ENCODE results near the gene NLRX1.
"Not testable (repeated sequence)": the region's sequence is repeated elsewhere in the genome, so short reads cannot be mapped to it uniquely, and the experiment has no call there.

Gene NLRX1

DNA sequence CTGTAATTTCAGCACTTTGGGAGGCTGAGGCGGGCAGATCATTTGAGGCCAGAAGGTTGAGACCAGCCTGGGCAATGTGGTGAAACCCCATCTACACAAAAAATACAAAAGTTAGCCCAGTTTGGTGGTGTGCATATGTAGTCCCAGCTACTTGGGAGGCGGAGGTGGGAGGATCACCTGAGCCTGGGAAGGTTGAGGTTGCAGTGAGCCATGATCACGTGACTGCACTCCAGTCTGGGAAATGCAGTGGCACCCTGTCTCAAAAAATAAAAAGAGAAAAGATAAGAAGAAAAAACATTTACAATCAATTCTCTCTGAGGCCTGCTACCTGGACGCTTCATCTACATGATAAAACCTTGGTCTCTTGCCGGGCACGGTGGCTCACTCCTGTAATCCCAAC is 30.4 kb downstream of the NLRX1 start:
- intact Hi-C loops (cut with micrococcal nuclease), result loop anchor here (5.0 kb wide), 1 partner anchor 52 kb away; the partner anchor contains the start of gene ABCG4
- no peaks in the 10 kb centered on the region for H3K27me3 Mint-ChIP-seq
- no peaks in the 10 kb centered on the region for H3K36me3 Mint-ChIP-seq (ENCODE audit: low read depth)
- no peaks in the 10 kb centered on the region for H3K9me3 Mint-ChIP-seq
- no peak overlapping the region for H3K27ac Mint-ChIP-seq
- H3K4me3 Mint-ChIP-seq, result no peak overlapping the region
- H3K4me1 Mint-ChIP-seq (ENCODE audit: low read depth), result peaks cover 33% of the 10 kb centered on the region

- H3K27me3 Mint-ChIP-seq; intact Hi-C loops (cut with micrococcal nuclease); H3K36me3 Mint-ChIP-seq (ENCODE audit: low read depth); H3K9me3 Mint-ChIP-seq; H3K4me3 Mint-ChIP-seq: not testable (repeated sequence)
- Mint-ChIP-seq H3K4me1 (ENCODE audit: low read depth) (peaks cover 36% of the 10 kb centered on the region), H3K27ac (peak overlapping the region; percentile 63)
These were observed 32.7 kb downstream of the NLRX1 start for GRCh38 chr11:119201236-119201635.

DNA sequence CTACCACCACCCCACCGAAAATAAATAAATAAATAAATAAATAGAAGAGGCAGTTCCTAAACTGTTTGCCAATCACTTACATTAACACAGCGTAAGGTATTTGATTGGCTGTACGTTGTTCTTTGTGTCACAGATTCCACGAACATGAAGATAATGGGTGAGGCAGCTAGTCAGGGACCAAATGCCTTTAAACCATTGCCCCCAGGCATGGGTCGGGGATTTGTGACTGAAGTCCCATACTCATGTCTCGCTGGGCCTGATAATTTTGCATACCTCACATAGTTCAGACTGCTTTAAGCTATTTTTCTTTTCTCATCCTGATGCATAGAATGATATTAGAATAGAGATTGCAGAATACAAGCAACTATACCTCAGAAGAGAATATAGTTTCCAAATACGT is 34.0 kb downstream of the NLRX1 start:
- peaks cover 26% of the 10 kb centered on the region for H3K4me1 Mint-ChIP-seq (ENCODE audit: low read depth)
- H3K9me3 Mint-ChIP-seq, result no peaks in the 10 kb centered on the region
- H3K36me3 Mint-ChIP-seq (ENCODE audit: low read depth), result peaks cover 15% of the 10 kb centered on the region
- no peaks in the 10 kb centered on the region for H3K27me3 Mint-ChIP-seq
- H3K27ac Mint-ChIP-seq, result no peak overlapping the region
- intact Hi-C loops (cut with micrococcal nuclease), result no loop called here
- H3K4me3 Mint-ChIP-seq, result no peak overlapping the region

DNA sequence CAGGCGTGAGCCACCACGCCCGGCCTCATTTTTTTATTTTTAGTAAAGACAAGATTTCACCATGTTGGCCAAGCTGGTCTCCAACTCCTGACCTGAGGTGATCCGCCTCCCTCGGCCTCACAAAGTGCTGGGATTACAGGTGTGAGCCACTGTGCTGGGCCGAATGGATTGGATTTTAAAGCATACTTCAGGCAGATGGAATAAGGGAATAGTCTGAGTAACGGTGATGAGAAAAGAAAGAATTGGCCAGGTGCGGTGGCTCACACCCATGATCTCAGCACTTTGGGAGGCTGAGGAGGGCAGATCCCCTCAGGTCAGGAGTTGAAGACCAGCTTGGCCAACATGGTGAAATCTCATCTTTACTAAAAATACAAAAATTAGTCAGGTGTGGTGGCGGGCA is 35.5 kb downstream of the NLRX1 start:
- peaks cover 18% of the 10 kb centered on the region for H3K36me3 Mint-ChIP-seq (ENCODE audit: low read depth)
- no peaks in the 10 kb centered on the region for H3K27me3 Mint-ChIP-seq
- no peak overlapping the region for H3K4me3 Mint-ChIP-seq
- intact Hi-C loops (cut with micrococcal nuclease), result no loop called here
- no peaks in the 10 kb centered on the region for H3K9me3 Mint-ChIP-seq
- peaks cover 30% of the 10 kb centered on the region for H3K4me1 Mint-ChIP-seq (ENCODE audit: low read depth)
- peak overlapping the region; percentile 61 for H3K27ac Mint-ChIP-seq

DNA sequence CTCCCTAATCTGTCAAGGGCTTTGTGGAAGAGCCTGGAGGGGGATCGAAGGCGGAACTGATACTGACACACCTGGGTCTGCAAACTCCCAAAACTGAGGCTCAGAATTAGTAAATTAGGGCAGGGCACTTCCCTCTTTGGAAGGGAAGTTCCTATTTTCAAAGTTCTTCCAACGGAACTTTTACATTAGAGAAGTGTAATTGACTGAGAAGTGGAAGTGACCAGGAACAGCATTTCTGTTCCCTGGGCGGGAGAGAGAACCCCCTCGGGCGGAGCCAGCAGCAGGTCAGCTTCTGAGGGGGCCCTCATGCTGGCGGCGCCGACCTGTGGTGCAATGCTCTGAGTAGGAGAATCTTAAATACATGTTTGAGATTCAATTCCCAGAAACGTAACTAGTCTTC is 36.6 kb downstream of the NLRX1 start:
- Mint-ChIP-seq H3K27me3 (no peaks in the 10 kb centered on the region), H3K4me3 (peak overlapping the region; percentile 91), H3K36me3 (ENCODE audit: low read depth) (peaks cover 21% of the 10 kb centered on the region), H3K27ac (peak overlapping the region; percentile 94), H3K9me3 (no peaks in the 10 kb centered on the region), H3K4me1 (ENCODE audit: low read depth) (peaks cover 40% of the 10 kb centered on the region)
- intact Hi-C loops (cut with micrococcal nuclease), result loop anchor here (5.0 kb wide), 1 partner anchor 98 kb away; the partner anchor contains the start of gene C2CD2L

- intact Hi-C loops (cut with micrococcal nuclease), result loop anchor here (5.0 kb wide), 1 partner anchor 99 kb away; the partner anchor contains the start of gene C2CD2L
- Mint-ChIP-seq H3K4me3 (peak within 1 kb of the TSS; percentile 91), H3K36me3 (ENCODE audit: low read depth) (peaks cover 21% of the 10 kb centered on the region), H3K4me1 (ENCODE audit: low read depth) (peaks cover 45% of the 10 kb centered on the region), H3K27me3 (no peaks in the 10 kb centered on the region), H3K27ac (peak within 1 kb of the TSS; percentile 94), H3K9me3 (no peaks in the 10 kb centered on the region)
These were observed 37.3 kb downstream of the NLRX1 start, which contains the start of gene CBL for GRCh38 chr11:119205574-119206510. TSS of gene CBL (plus strand) at chr11:119206339. CDS start at chr11:119206418, 79 bp downstream.

GRCh38 chr11:119206511-119207414 is 38.2 kb downstream of the NLRX1 start:
- H3K9me3 Mint-ChIP-seq, result no peaks in the 10 kb centered on the region
- H3K27me3 Mint-ChIP-seq, result no peaks in the 10 kb centered on the region
- intact Hi-C loops (cut with micrococcal nuclease), result loop anchor here (5.0 kb wide), 1 partner anchor 99 kb away; the partner anchor contains the start of gene C2CD2L
- peaks cover 21% of the 10 kb centered on the region for H3K36me3 Mint-ChIP-seq (ENCODE audit: low read depth)
- peak overlapping the region; percentile 91 for H3K4me3 Mint-ChIP-seq
- H3K4me1 Mint-ChIP-seq (ENCODE audit: low read depth), result peaks cover 45% of the 10 kb centered on the region
- peak overlapping the region; percentile 94 for H3K27ac Mint-ChIP-seq

DNA sequence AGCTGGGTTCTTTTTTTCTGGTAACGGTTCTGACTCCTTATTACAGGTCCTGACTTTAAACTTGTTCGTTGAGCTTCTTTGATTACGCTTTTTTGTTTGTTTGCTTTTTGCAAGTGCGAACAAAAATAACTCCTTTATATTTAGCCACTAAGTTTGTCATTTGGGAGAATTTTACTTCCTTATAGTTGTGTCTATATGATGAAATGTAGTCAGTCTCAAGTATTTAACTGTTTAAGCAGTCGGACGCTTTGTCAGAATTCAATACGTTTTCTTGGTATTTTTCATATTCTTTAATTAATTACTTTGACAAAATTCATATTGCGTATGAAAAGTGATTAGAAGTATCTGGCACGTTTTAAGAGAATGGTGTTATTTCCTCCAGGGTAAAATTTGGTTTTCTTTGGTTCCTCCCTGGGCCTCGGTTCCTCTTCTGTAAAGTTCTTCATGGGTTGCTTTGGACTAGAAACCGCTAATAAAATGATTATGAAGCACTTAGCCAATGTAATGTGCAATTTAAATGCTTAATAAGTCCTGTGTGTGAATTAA is 39.0 kb downstream of the NLRX1 start:
- Mint-ChIP-seq H3K9me3 (no peaks in the 10 kb centered on the region), H3K4me1 (ENCODE audit: low read depth) (peaks cover 45% of the 10 kb centered on the region), H3K4me3 (peak overlapping the region; percentile 91), H3K27ac (peak overlapping the region; percentile 94), H3K27me3 (no peaks in the 10 kb centered on the region), H3K36me3 (ENCODE audit: low read depth) (peaks cover 21% of the 10 kb centered on the region)
- intact Hi-C loops (cut with micrococcal nuclease), result loop anchor here (5.0 kb wide), 1 partner anchor 100 kb away; the partner anchor contains the start of gene C2CD2L

- peaks cover 47% of the 10 kb centered on the region for H3K4me1 Mint-ChIP-seq (ENCODE audit: low read depth)
- no peaks in the 10 kb centered on the region for H3K9me3 Mint-ChIP-seq
- peaks cover 21% of the 10 kb centered on the region for H3K36me3 Mint-ChIP-seq (ENCODE audit: low read depth)
- no peak overlapping the region for H3K27ac Mint-ChIP-seq
- intact Hi-C loops (cut with micrococcal nuclease), result loop anchor here (5.0 kb wide), 1 partner anchor 102 kb away; the partner anchor contains the start of gene C2CD2L
- H3K27me3 Mint-ChIP-seq, result no peaks in the 10 kb centered on the region
- H3K4me3 Mint-ChIP-seq, result no peak overlapping the region
These were observed 40.7 kb downstream of the NLRX1 start for GRCh38 chr11:119209186-119209585.

GRCh38 chr11:119210050-119210449 is 41.5 kb downstream of the NLRX1 start:
- H3K9me3 Mint-ChIP-seq, result no peaks in the 10 kb centered on the region
- peaks cover 47% of the 10 kb centered on the region for H3K4me1 Mint-ChIP-seq (ENCODE audit: low read depth)
- H3K36me3 Mint-ChIP-seq (ENCODE audit: low read depth), result peaks cover 26% of the 10 kb centered on the region
- no peak overlapping the region for H3K27ac Mint-ChIP-seq
- no peaks in the 10 kb centered on the region for H3K27me3 Mint-ChIP-seq
- intact Hi-C loops (cut with micrococcal nuclease), result loop anchor here (10.0 kb wide), 1 partner anchor 55 kb away; no protein-coding TSS in a partner anchor
- no peak overlapping the region for H3K4me3 Mint-ChIP-seq

GRCh38 chr11:119218141-119218878 is 49.8 kb downstream of the NLRX1 start:
- Mint-ChIP-seq H3K4me1 (ENCODE audit: low read depth) (peaks cover 35% of the 10 kb centered on the region), H3K36me3 (ENCODE audit: low read depth) (peaks cover 14% of the 10 kb centered on the region), H3K27me3 (no peaks in the 10 kb centered on the region), H3K4me3 (no peak overlapping the region), H3K9me3 (no peaks in the 10 kb centered on the region), H3K27ac (no peak overlapping the region)
- intact Hi-C loops (cut with micrococcal nuclease), result loop anchor here (10.0 kb wide), 1 partner anchor 46 kb away; no protein-coding TSS in a partner anchor

DNA sequence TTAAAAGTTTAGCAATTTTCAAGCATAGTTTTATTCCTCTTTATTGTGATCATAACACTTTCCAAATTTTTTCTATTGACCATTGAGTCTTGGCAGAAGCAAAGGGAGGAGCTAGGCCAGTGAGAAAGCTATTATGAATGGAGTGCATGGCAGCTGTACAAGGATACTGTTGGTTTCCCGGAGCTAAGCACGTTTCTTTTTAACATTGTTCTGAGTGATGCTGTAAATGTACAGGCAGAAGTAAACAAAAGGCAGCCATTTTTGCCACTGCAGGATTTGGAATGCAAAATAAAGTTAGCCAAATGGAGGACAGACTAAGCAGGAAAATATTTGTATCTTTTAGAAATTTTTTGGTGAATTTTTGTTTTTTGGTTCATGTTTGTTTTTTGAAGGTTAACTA is 53.8 kb downstream of the NLRX1 start:
- H3K36me3 Mint-ChIP-seq (ENCODE audit: low read depth), result peaks cover 28% of the 10 kb centered on the region
- no peak overlapping the region for H3K27ac Mint-ChIP-seq
- no peaks in the 10 kb centered on the region for H3K9me3 Mint-ChIP-seq
- H3K4me3 Mint-ChIP-seq, result no peak overlapping the region
- intact Hi-C loops (cut with micrococcal nuclease), result no loop called here
- H3K27me3 Mint-ChIP-seq, result no peaks in the 10 kb centered on the region
- H3K4me1 Mint-ChIP-seq (ENCODE audit: low read depth), result peaks cover 34% of the 10 kb centered on the region

DNA sequence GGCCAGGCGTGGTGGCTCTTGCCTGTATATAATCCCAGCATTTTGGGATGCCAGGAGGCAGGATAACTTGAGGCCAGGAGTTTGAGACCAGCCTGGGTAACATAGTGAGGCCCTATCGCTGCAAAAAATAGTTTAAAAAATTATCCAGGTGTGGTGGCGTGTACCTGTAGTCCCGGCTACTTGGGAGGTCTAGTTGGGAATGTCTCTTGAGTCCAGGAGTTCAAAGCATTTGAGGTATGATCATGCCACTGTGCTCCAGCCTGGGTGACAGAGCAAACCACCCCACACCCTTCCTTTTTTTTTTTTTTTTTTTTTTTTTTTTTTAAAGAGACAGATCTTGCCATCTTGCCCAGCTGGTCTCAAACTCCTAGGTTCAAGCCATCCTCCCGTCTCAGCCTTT is 54.4 kb downstream of the NLRX1 start:
- peaks cover 32% of the 10 kb centered on the region for H3K4me1 Mint-ChIP-seq (ENCODE audit: low read depth)
- H3K36me3 Mint-ChIP-seq (ENCODE audit: low read depth), result peaks cover 33% of the 10 kb centered on the region
- intact Hi-C loops (cut with micrococcal nuclease), result no loop called here
- no peaks in the 10 kb centered on the region for H3K27me3 Mint-ChIP-seq
- no peak overlapping the region for H3K4me3 Mint-ChIP-seq
- no peaks in the 10 kb centered on the region for H3K9me3 Mint-ChIP-seq
- no peak overlapping the region for H3K27ac Mint-ChIP-seq
